GM18520 (cell line): Measurements from ENCODE around the gene CDH13.

ENCODE experiments used
- ATAC-seq: cut with Tn5 transposase; IDR thresholded peaks from one replicate; pipeline ENCODE4 v1.9.1; 2021; ENCODE audit not compliant: unreplicated experiment

CDH13 gene

DNA sequence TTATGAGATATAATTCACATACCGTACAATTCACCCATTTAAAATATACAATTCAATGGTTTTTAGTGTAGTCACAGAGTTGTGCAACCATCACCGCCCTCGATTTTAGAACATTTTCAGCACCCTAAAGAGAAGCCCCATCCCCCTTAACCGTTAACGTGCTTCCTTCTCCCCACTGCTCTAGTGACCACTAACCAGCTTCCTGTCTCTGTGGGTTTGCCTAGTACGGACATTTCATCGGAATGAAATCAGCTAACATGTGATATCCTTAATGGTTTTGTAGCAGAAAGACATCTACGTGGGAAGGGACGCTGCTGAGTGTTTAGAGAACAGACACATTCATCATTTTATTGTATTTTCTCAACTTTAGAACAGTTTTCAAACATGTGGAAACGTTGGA, 1100.2 kb downstream of the CDH13 start:
- ATAC-seq = no peak

DNA sequence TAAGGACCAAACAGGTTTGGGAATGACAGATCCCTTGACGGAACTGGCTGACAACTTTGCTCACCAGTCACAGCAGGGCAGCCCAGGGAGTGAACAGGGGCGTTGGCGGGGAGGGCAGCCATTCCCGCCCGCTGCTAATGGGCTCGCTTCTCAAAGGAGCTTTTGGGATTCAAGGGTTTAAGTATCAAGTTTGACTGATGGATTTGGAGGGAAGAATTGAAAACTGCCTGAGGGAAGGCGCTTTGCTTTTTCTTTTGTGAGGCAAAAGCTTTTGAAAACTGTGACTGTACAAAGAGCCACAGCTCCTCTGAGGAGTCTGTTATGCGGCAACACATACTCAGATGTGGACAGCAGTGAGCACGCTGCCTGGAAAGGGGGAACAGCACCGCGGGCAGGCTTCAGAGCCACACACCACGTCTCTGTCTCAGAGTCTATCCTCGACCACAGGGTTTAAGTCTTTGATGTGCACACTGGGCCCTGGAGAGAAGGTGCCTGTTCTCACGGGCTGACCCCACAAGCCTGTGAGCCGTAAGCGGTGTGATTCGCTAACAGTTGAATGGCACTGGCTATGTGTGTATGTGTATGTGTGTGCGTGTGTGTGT, 1101.1 kb downstream of the CDH13 start:
- ATAC-seq = no peak

DNA sequence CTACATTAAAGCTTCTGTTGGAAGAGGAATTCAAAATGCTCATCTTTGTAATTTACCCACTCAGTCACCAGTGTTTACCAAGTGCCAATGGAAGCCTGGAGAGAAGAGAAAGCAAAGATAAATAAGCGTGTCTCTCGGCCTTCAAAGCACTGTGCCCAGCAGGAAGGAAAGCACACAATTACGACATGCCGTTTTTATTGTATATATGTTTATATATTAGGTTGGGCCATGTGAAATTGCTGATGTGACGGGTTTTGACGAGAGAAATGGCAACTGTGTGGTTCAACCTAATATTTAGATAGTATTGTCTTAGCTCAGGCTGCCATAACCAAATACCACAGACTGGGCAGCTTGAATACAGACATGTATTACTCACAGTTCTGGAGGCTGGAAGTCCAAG, 1101.7 kb downstream of the CDH13 start:
- ATAC-seq = no peak

DNA sequence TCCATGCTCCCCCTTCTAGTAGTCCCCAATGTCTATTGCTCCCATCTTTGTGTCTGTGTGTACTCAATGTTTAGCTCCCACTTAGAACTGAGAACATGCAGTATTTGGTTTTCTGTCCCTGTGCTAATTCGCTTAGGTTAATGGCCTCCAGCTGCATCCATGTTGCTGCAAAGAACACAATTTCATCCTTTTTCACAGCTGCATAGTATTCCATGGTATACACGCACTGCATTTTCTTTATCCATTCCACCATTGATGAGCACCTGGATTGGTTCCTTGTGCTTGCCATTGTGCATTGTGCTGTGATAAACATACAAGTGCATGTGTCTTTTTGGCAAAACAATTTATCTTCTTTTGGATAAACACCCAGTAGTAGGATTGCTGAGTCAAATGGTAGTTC, 1104.0 kb downstream of the CDH13 start:
- no peak for ATAC-seq

DNA sequence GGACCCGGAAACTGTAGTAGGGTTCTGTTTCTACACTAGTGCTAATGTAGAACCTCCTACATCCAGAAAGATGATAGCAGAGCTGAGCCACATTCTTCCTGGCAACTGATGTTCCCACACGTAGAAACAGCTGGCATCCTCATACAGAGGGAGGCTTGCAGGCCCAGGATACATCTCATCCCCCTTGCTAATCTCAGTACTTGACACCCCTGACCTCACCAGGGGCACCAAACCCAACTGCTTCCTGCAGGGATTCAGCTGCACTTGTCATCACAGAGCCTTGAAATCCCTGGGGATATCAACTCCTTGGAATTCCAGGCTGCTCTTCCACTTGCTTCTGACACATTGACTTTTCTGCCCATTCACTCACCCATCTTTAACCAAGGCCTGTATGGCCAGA, 1105.8 kb downstream of the CDH13 start:
- no peak for ATAC-seq

DNA sequence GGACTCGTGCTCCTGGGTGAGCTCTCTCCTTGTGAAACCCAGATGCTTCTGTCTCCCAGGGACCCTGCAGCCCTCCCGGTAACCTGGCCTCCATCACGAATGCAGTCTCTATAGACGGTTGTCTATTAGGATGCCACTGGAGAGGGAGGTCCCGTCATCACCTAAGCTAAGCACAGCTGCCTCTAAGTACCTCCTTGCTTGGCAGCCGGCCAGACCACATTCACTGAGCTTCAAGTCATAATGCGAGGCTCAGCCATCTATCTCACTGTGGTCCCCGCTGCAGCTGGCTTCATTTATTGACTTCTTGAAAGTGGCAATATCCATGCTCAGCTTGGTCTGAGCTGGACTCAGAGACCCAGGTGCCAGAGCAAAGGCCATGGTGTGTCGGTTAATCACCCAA, 1106.5 kb downstream of the CDH13 start:
- ATAC-seq = no peak

DNA sequence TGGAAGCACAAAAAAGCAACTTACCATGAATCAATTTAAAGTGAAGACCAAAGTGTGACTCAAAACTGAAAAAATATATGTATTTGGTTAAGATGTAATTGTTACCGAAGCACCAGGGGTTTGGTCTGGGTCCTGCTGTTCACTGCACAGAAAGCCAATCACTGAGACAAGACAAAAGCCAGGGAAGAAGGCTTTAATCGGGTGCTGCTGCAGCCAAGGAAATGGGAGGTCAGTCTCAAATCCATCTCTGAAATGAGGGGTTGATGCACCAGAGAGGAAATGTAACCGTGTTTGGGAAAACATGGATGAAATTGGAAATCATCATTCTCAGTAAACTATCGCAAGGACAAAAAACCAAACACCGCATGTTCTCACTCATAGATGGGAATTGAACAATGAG, 1107.4 kb downstream of the CDH13 start:
- ATAC-seq = no peak

DNA sequence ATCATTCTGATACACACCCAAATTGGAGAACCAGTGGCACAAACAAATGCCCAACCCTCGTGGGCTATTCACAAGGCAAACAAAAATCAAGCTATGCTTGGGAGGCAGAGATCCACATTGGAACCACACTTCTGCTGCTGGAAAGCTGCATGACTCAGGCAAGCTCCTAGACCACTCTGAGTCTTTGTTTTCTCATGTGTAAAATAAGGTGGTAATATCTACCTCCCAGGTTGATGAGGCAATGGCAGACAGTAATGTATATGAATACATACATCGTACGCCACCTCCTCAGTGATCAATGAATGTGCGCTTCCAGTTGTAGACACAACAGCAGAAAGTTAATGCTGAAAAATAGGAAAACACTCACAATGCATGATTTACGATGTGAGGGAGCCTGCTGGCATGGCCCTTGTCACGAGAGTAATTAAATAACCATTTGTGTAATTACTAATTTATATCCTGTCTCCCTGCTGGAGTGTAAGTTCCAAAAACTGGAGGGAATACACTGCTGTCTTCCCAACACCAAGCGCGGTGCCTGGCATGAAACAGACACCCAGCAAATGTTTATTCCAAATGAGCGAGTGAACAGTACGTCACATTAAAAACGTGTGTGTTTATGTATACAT, 1111.1 kb downstream of the CDH13 start:
- no peak for ATAC-seq

DNA sequence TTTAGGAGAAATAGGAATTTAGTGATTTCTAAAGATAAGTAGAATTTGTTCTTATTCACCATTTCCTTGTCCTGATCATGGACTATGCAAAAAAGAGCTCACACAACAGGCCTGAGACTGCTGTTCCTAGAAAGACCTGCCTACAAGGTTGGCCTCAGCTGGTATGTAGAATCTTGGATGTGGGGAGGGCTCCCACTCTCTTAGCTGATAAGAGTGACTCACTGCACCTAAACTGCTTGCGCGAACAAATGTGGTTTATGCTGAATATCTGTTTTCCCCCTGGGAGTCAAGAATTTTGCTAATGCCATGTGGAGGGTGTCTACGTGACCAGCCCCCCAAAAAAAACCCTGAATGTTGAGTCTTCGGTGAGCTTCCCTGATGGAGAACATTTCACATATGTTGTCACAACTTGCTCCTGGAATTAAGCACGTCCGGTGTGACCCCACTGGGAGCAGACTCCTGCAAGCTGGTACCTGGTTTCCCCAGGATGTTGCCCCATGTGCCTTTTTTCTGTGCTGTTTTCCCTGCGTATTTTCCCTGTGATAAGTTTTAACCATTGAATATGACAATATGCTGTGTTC, 1112.2 kb downstream of the CDH13 start:
- ATAC-seq = no peak

DNA sequence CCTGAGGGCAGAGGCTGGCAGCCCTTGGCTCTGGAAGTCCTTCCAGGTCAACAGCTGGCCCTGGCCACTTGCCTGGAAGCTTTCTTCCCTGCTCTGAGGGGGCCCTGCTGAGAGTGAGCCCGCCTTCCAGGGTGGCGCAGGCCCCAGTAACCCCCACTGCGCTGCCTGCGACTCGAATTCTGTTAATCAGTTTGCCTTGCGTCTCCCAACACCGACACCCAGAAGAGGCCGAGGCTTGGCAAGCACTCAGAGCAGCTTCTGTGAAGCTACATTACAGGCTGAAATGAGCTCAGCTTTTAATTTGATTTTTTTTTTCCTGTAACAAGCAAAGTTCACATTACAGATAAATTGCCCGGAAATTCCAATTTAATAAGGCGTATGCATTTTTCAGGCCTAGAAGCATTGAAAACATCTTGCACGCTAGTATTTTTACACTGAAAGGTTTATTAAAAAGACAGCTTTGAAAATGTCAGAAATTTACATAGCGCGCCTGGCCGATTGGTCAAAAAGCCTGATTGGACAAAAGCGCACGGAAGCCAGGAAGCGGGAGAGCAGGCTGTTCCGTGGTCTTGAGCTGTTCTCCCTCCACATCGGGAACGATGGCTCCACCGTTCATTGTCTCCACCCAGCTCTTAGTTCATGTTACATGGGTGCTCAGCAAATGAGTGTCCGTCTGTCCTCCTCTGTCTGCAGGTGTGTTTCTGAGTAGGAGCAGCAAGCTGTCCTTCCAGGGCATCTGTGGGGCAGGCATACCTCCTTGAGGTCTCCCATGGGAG, 1115.5 kb downstream of the CDH13 start:
- ATAC-seq = no peak

DNA sequence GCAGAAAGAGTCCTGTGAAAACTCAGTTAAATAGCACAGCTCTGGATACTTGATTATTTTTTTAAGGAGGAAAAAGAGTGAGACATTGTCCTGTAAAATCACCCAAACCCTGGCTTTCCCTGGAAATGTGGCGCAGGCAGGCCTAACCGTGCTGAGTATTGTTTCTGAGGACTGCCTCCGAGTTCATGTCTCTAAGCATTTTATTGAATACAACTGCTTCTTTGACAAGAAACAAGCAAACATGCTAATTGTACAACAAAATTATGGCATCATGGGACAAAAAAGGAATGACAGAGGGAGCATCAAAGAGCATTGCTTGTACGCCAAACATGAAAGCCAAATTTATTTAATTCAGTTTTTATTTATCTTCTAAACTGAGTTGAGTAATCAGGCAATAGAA, 1116.5 kb downstream of the CDH13 start:
- ATAC-seq = no peak

DNA sequence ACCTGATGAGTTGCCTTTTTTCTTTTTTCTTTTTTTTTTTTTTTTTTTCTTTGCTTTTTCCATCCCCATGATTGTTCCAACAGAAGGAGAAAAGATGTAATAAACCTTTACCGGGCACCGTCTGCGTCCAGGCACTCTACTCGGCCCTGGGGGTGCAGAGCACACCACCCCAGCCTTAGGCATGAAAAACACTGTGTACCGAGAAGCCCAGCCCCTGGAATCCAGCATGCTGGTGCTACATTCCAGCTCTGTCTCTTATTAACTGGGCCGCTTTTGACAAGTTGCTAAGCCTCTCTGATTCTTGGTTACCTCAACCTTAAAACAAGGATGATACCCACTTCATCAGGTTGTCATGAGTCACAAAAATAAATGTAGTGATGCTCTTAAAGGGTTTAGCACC, 1117.0 kb downstream of the CDH13 start:
- ATAC-seq = no peak

DNA sequence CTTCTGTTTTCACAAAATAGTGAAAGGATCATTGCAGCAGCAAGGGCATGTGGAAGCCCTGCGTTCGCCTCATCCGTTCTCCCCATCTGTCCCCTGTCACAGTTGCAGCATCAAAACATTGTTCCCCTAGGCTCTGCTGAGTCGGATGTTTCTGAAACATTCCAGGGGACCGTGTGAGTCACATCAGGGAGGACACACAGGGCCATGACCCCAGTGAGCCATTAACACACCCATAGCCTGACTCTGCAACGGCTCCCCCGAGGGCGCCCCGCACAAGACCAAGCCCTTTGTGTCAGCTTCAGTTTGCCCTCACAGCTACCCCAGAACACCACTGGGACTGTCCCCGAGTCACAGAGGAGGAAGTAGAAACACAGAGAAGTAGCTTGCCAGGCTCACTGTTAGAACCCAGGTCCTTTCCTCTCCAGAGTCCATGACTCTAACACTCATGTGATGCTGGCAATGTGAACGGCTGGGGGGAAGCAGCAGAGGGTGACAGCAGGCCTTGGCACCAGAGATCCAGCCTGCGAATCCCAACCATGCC, 1117.7 kb downstream of the CDH13 start:
- ATAC-seq = peak; percentile 70

DNA sequence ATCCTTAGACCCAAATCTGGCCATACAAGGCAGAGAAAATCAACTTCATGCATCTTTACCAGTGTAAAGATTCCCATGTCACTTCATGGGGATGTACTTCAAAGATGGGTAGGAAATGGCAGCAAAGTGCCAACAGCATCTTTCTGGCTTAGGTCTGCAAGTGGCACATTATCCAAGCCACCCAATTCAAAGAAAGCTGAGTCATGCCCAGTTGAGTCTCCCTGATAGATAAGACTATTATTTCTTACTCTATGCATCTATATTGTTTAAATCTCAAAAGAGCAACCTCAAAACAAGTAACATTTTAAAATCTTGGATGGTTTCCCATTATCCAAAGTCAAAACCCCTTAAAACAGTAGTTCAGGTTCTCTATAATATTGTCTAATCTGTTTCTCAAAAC, 1119.8 kb downstream of the CDH13 start:
- ATAC-seq = no peak

DNA sequence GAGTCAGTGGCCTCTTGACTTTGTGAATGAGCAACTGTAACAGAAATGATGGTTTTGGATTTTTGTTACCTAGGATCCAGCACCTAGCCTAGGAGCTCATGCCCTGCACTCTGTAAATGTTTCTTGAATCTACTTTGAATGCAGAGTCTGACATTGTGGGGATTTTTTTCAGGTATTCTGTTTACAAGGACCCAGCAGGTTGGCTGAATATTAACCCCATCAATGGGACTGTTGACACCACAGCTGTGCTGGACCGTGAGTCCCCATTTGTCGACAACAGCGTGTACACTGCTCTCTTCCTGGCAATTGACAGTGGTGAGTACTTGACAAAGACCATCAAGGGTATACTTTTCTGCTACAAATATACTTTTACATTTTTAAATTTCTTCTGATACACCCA, 1121.2 kb downstream of the CDH13 start:
- no peak for ATAC-seq

DNA sequence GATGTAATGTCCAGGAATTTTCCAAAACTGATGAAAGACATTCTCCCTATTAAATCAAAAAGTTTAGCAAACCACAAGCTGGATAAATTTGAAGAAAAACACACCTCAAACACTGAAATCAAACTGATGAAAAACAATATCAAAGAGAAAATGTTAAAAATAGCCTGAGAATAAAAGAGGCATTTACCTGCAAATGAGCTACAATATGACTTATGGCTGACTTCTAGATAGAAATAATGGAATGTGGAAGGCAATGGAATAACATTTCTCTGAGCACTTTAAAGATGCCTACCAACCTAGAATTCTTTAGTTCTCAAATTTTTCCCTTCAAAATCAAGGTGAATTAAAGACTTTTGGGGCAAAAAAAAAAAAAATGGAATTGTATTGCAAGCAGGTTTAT, 1128.6 kb downstream of the CDH13 start:
- ATAC-seq = no peak

DNA sequence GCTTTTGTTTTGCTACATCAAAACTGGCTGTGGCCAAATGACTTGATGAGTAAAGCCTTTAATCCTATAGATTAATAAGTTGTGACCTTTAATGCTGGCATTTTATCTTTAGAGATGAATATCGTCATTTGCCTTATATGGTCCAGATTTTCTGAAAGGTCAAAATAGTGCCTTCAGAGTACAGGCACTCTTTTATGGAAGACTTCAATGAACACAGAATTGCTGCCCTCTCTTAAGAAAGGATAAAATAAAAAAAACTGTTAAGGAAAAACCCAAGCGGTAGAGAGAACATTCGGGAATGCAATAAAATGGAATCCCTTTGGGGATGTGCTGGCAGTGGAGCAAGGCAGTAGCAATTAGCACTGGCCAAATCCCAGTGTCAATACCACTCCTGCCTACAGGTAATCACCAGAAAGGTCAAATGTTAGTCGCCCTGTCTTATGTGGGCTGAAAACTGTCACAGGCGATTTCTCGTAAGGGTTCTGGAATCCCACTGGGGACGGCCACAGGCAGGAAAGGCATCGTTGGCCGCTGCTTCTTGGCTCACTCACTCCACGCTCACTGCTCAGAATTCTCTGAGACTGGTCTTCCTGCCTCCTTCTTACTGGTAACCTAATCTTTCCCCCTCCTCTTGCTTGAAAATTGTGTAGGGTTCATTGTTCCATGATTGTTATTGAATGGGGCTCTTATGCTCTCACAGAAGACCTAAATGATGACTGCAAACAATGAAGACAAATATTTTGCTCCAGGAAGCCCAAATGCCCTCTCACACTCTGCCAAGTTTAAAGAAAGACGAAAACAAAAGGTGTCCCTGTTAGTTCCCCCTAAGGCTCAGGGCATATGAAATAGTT, 1135.6 kb downstream of the CDH13 start:
- ATAC-seq = no peak

DNA sequence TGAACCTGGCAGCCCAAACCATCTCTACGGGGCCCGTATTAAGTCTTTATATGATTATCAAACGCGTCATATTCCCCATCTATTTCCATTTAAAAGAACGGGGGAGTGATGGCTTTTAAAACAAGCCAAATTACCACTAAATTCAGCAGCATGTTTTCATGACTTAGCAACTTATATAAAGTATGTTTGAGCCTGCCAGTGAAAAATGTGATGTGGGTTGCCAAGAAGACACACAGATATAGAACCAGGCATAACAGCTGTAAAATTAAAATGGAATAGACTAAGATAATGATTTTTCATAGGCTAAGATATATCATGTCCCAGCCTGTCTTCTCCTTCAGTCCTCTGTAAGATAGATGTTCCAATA, 1136.2 kb downstream of the CDH13 start:
- no peak for ATAC-seq

DNA sequence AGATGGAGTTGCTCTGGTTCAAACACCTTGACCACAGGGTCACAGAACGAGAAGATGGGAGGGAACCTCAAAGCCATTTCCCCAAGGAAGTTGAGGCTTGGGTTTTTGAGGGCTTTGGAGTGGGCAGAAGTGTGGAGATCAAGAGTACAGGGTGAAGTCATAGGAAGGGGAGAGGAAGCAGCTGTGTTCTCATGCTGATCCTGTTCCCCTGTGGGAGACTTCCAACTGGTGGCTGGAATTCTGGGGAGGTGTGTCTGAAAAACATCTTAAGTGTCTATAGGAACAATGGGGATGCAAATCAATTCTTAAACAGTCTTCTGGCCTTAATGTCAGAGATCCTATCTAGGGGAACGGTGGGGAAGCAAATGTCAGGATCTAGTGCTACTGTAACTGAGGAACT, 1142.2 kb downstream of the CDH13 start:
- no peak for ATAC-seq

DNA sequence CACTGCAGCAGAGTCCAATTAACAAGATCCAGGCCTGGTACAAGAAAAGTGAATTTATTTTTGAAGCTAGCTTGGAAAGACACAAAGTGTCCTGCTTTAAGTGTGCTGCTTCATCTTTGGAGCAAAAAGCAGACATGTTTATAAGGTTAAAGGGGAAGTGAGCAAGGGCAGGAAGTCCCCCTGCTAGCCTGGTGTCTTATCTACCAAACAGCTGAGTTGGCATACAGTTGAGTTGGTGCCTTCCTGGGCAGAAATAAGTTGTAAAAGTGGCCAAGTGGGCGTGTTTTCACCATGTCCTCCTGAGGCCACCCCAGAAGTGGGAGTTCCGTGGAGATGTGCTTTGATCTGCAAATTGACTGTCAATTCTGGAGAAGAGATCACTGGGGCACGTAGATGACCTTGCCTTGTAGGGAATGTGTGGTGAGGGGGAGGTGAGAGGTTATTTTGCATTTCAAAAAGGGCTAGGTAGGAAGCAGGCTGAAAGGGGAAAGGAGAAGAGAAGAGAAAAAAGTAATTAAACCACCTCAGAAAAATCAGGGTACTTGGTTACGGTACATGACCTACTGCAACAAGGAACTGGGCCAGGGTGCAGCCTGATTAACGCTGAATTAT, 1142.7 kb downstream of the CDH13 start:
- no peak for ATAC-seq
